Limb (tissue), 2 donors: ENCODE measurements around the gene LYPD8.
"Not testable (repeated sequence)": the region's sequence is repeated elsewhere in the genome, so short reads cannot be mapped to it uniquely, and the experiment has no call there.

Experiments used
- DNase-seq, 2 donors: peaks; one replicate each; pipeline ENCODE4 v3.0.0-alpha.2; 2016; ENCODE audit errors: extremely low spot score in 2 of 2

Gene LYPD8

DNA sequence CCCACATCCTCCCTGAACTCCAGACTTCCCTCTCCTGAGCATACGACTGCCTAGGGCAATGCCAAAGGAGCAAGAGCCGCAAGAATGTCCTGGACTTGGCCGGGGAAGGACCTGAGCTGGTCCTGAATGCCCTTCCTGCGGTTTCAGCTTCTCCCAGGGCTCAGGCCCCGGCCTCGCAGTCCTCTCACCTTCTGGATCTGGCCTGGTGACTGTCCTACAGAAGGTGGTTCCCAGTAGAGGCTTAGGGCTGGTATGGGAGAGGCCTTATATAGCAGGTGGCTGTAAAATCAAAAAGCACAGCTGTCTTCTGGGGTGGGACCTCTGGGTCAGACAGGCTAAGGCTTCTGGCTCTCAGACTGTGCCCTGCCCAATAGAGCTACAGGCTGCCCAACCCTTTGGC, at the start of gene LYPD8:
Gene LYPD8, minus strand, starts transcription at position 243 of the 400 bp plus-strand sequence. CDS start 4,678 bp downstream, outside the sequence.
- DNase-seq = no peak

- no peak for DNase-seq
These were observed 49.5 kb upstream of the LYPD8 start for GRCh38 chr1:248804771-248805681.

GRCh38 chr1:248803501-248803900, 47.9 kb upstream of the LYPD8 start:
- DNase-seq = not testable (repeated sequence)

- DNase-seq = no peak
These were observed 46.9 kb upstream of the LYPD8 start for GRCh38 chr1:248802454-248802853.

- no peak for DNase-seq
These were observed 44.9 kb upstream of the LYPD8 start for GRCh38 chr1:248800459-248800858.

- no peak for DNase-seq
These were observed 43.2 kb upstream of the LYPD8 start for GRCh38 chr1:248798791-248799190.

GRCh38 chr1:248794663-248795062, 39.1 kb upstream of the LYPD8 start:
- not testable (repeated sequence) for DNase-seq

- no peak for DNase-seq
These were observed 38.0 kb upstream of the LYPD8 start for GRCh38 chr1:248793592-248793991.

DNA sequence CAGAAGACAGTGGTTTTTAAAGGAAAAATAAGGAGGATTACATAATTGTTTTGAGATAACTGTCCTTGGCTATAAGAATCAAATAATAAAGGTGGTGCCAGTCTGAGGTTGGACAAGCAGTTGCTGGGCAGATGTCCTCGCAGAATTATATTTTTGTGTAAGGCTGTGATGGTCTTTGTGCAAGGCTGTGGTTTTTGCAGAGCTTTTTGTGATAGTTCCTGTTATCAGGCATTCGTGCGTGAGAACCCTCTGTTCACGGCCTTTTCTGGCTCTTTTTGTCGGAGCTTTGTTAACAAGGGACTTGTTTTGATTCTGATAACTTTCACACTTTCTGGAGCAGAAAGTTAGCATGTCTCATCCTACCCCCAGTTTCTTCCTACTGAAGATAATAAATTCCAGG, 36.8 kb upstream of the LYPD8 start:
- DNase-seq = no peak

DNA sequence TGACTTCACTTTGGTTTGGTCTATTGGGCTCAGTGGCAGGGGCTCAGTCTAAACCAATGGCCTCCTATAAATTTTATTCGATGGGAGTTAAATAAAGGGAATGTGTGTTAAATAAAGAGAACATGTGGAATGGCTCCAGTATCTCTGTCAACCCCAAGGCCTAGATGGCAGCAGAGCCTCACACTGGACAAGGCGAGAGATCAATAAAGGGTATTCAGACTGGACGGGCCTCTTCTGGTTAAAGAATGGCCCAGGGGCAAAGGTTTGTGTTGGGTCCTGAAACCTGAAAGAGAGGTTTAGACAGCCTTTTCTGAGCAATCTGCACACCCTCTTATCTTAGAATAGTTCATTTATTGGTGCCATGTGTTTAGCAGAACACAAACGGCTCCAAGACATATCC, 35.5 kb upstream of the LYPD8 start:
- DNase-seq = no peak

- DNase-seq = no peak
These were observed 34.9 kb upstream of the LYPD8 start for GRCh38 chr1:248790456-248790855.

DNA sequence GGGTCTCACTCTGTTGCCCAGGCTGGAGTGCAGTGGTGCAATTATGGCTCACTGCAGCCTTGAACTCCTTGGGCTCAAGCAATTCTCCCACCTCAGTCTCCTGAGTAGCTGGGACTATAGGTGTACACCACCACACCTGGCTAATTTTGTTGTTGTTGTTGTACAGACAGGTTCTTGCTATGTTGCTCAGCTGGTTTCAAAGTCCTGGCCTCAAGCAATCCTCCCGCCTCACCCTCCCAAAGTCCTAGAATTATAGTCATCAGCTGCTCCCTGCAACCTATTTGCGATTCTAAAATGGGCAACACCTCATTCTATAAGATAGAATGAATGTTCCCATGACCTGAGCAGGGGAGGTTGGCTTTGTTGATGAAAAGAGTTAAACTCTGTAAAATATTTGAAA, 33.8 kb upstream of the LYPD8 start:
- not testable (repeated sequence) for DNase-seq

DNA sequence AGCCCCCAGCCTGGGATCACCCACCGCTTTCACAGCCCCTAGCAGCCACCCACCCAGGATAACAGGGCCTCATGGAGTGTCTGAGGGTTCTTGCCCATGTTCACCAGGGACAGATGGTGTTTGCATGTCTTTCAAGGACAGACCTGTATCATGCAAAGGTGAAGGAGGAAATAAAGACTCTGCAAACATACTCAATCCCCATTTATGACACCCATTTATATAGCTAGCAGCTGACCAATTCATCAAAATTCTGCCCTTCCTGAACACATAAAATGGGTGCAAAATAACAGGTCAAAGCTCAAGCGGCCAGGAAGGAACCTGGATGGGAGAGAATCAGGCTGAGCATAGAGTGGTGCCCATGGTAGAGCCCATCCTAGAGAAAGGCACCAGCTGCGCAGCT, 32.8 kb upstream of the LYPD8 start:
- no peak for DNase-seq

- DNase-seq = no peak
These were observed 31.9 kb upstream of the LYPD8 start for GRCh38 chr1:248787430-248787829.

- DNase-seq = no peak
These were observed 30.6 kb upstream of the LYPD8 start for GRCh38 chr1:248786156-248786555.

- no peak for DNase-seq
These were observed 27.8 kb upstream of the LYPD8 start for GRCh38 chr1:248783367-248783766.

DNA sequence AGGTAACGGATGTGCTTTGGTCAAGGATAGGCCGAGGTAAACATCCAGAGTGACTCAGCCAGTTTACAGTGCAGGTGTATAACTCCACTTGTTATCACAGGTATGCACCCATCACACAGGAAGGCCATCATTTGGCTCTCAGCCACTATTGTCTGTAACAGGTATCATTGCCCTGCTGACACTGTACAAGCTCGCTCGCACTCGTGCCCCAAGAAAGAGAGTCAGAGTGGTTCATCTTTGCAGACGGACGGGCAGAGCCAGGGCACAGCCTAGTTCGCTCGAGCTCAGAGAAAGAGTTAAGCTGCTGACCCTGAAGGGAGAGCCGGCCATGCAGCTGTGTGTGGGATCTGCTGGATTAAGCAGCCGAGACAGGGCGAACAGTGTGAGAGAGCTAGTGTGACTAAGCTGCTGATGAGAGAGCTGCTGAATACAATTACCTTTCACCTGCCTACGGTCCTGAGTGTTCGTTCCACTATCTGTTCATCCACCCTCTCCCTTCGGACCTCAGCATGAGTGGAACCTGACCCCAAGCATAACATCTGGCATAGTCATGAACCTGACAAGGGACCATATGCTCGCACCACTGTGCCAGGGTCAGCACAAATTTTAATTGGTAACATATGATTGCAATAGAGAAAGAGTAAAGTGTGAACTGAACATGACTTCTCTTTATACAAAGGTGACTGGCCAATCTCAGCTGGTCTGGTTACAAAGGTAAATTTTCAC, 27.0 kb upstream of the LYPD8 start:
- DNase-seq = no peak

DNA sequence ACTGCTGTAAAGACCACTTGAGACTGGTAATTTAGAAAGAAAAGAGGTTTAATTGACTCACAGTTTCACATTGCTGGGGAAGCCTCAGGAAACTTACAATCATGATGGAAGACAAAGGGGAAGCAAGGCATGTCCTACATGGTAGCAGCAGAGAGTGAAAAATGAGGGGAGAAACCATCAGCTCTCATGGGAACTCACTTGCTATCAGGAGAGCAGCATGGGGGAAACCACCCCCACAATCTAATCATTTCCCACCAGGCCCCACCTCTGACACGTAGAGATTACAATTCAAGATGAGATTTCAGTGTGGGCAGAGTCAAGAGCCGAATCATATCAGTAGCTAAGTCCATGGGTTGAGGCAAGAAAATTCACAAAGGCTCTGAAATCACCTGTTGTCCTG, 23.8 kb upstream of the LYPD8 start:
- DNase-seq = no peak

DNA sequence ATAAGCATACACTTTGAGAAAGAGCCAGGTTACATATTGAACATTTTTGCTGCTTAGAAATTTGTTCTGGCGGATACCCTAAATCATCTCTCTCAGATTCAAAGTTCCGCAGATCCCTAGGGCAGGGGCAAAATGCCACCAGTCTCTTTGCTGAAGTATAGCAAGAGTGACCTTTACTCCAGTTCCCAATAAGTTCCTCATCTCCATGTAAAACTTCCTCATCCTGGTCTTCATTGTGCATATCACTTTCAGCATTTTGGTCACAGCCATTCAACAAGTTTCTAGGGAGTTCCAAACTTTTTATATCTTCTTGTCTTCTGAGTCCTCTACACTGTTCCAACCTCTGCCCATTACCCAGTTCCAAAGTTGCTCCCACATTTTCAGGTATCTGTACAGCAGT, 23.3 kb upstream of the LYPD8 start:
- no peak for DNase-seq

DNA sequence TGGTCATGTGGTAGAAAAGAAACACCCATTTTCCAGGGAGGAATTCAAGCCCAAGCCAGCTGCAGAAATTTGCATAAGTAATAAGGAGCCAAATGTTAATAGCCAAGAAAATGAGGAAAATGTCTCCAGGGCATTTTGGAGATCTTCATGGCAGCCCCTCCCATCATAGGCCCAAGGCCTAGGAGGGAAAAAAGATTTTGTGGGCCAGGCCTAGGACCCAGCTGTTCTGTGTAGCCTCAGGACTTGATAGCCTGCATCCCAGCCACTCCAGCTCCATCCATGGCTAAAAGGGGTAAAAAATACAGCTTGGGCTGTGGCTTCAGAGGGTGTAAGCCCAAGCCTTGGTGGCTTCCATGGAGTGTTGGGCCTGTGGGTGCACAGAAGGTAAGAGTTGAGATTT, 21.4 kb upstream of the LYPD8 start:
- DNase-seq = no peak

GRCh38 chr1:248775441-248775840, 19.9 kb upstream of the LYPD8 start:
- DNase-seq = no peak

DNA sequence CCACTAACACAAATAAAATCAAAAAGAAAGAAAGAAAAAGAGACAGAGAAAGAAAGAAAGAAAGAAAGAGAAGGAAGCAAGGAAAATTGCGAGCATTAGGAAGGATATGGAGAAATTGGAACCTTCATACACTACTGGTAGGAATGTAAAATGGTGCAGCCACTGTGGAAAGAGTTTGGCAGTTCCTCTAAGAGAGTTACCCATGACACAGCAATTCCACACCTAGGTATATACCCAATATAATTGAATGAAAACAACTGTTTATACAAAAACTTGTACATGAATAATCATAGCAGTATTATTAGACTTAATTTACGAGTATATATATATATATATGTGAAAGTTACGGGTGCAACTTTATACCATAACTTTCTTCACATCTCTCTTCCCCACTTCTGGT, 4.1 kb upstream of the LYPD8 start:
- DNase-seq = no peak

GRCh38 chr1:248758352-248758751, 2.8 kb upstream of the LYPD8 start:
- DNase-seq = no peak
